HG03558 (cell line): ENCODE data around the gene TMPRSS11B.
A peak's percentile ranks its signal among the peaks of the same experiment; 100 is the strongest.
"Not testable (repeated sequence)": the region's sequence is repeated elsewhere in the genome, so short reads cannot be mapped to it uniquely, and the experiment has no call there.

Experiments used
- ATAC-seq: cut with Tn5 transposase; IDR thresholded peaks from one replicate; pipeline ENCODE4 v1.9.1; 2021; ENCODE audit warnings: moderate number of reproducible peaks; ENCODE audit not compliant: unreplicated experiment; ENCODE audit errors: extremely low read depth

Gene TMPRSS11B, protein sequence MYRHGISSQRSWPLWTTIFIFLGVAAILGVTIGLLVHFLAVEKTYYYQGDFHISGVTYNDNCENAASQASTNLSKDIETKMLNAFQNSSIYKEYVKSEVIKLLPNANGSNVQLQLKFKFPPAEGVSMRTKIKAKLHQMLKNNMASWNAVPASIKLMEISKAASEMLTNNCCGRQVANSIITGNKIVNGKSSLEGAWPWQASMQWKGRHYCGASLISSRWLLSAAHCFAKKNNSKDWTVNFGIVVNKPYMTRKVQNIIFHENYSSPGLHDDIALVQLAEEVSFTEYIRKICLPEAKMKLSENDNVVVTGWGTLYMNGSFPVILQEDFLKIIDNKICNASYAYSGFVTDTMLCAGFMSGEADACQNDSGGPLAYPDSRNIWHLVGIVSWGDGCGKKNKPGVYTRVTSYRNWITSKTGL

DNA sequence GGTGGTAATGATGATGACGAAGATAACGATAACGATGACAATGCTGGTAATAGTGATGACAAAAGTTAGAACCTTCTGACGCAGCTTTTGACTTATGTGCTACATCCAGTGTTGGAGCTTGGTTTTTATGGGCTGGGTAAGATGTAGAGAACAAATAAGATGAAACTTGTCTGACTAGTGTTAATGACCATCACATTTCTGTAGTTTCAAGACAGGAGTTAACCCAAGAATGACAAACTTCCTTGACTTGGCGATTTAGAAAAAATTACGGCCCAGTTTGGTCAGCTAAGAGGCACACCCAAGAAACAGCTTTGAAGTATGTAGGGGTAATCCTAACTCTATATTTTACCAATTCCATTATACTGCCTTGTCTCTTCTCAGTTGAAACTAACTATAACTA, at the start of gene TMPRSS11B:
Gene TMPRSS11B, minus strand, starts transcription at position 101 of the 400 bp plus-strand sequence. CDS start 136 bp downstream, outside the sequence.
- ATAC-seq, result no peak

DNA sequence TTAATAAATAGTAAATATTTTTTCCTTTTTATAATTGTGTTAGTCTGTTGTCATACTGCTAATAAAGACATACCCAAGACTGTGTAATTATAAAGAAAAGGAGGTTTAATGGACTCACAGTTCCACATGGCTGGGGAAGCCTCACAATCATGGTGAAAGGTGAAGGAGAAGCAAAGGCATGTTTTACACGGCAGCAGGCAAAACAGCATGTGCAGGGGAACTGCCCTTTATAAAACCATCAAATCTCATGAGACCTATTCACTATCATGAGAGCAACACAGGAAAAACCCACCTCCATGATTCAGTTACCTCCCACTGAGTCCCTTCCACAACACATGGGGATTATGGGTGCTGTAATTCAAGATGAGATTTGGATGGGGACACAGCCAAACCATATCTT, 45.8 kb upstream of the TMPRSS11B start:
- ATAC-seq, result no peak

DNA sequence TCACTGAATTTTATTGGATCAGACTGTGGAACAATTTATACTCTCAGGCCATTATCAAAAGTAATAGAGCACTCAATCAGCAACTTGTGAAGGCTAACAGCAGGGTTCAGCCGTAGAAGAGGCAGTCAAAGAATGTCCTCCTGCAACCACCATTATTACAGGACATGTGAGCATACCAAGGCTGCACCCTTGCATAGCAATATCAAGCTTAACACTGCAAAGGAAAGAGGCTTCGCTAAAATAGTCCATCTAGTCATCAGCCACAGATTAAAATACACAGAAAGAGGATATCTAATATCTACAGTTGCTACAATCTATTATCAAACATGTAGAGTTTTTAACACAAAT, 42.9 kb upstream of the TMPRSS11B start:
- no peak for ATAC-seq

DNA sequence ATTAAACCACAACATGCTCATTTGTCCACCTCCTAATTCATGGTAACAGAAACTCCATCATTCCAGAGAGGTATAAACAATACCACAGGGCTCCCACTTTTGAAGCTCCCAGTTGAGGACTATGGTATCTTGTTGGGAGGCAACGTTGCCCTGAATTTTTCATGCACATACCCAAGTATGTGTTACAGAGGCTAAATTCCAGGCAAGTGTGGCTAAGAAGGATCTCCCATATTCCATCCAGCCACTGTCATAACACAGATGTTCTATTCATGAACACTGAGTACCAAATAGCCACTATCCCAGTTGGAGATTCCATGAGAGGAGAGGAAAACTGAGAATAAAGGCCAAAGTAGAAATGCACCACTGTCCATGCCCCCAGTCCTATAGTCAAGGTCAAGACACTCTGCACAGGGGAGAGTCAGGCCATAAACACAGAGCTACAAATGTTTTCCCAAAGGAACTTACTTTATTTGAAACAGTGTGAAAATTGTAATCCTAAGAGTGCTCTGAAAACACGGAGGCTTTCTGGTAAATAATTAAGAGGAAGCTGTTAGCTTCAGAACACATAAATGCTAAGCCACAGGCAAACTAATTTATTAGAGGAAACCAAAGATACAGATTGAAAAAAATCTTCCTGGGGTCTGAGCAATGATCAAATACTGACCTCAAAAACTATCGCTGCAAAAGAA, 42.4 kb upstream of the TMPRSS11B start:
- no peak for ATAC-seq

DNA sequence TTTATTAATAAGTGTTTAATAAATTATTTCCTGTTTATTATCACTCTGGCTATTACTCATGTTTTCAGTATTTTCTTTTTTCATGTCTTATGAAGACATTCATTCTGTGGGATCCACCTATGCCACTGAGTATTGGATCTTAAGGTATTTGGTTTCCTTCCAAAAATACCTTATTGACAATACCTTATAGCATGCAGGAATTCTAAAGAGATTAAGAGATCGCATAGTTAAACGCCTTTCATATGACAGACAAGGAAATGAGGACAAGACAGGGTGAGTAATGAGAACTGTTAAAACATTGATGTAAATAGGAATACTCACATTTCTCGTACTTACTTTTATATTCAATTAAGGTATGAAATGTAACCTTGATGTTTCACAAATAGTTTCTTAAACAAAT, 38.2 kb upstream of the TMPRSS11B start:
- ATAC-seq, result no peak

DNA sequence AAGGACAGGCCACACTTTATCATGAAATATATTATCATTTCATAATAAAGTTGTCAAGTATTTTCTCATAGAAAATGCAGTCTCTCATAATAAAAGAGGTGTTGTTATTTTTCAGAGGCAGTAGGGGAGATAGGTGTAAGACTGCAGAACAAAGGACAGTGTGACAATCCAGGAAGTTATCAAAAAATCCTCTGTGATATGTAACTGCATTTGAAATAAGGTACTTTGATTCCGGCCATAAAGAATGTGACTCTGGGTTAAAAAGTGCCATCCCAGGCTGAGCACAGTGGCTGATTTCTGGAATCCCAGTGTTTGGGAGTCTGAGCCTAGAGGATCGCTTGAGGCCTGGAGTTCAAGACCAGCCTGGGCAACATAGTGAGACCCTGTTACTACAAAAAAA, 37.6 kb upstream of the TMPRSS11B start:
- ATAC-seq, result no peak

DNA sequence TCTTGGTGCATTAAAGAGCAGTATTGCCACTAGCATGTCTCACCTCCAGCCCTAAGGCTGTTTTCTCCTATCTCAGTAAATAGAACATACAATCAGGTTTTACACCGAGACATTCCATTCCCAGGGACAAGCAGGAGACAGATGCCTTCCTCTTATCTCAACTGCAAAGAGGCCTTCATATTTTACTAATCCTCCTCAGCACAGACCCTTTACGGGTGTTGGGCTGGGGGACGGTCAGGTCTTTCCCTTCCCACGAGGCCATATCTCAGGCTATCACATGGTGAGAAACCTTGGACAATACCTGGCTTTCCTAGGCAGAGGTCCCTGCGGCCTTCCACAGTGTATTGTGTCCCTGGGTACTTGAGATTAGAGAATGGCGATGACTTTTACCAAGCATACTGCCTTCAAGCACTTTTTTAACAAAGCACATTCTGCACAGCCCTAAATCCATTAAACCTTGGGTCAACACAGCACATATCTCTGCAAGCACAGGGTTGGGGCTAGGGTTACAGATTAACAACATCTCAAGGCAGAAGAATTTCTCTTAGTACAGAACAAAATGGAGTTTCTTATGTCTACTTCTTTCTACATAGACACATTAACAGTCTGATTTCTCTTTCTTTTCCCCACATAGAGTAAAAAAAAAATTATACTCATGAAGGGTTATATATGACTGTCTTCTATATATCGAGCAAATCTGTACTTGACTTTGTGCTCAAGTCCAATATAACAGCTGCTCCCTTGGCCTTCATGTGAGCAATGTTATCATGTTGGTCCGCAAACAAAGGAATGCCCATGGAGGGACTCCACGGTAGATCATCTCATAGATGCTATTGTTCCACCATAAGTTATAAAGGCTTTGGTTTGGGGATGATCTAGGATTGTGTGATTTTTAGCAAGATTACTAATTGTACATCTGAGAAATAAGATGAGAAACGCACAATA, 36.6 kb upstream of the TMPRSS11B start:
- ATAC-seq, result not testable (repeated sequence)

DNA sequence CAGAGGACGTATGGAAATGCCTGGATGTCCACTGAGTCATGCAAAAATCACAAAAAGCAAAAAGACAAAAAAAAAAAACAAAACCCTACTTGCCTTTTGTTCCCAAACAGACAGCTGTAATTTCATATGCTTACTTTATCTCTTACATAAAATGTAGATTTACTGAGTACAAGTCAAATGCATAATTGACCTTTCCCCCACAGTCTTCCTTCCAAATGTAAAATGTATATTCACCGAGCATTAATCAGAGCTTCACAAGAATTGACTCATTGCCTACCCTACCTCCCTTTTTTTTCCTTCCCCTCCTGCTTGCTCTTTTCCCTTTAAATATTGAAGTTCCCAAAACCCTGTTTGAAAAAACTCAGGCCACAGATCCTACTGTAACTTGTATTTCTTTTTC, 32.5 kb upstream of the TMPRSS11B start:
- ATAC-seq, result no peak

DNA sequence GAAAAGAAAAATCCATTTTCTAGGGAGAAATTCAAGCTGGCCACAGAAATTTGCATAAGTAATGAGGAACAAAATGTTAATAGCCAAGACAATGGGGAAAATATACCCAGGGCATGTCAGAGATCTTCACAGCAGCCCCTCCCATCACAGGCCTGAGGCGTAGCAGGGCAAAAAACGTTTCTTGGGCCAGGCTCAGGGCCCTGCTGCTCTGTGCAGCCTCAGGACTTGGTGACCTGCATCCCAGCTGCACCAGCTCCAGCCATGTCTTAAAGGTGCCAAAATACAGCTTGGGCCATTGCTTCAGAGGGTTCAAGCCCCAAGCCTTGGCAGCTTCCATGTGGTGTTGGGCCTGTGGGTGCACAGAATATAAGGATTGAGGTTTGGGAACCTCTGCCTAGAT, 32.1 kb upstream of the TMPRSS11B start:
- ATAC-seq, result no peak

DNA sequence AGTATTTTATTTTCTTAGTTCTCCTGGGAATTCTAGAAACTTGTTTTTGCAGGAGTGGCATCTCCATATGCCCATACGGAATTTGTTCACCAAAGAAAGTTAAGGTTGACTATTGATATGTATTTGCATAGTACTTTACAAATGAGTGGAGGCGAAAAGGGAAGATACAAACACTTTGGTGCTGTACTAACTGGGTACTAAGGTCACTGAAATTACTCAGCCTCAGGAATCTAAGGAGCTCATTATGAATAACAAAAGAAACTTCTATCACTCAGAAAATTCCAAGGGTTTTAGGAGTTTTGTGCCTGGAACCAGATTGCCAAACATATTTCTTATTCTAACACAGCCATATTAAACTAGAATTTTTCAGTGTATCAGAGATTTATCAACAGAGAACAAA, 27.4 kb upstream of the TMPRSS11B start:
- no peak for ATAC-seq

DNA sequence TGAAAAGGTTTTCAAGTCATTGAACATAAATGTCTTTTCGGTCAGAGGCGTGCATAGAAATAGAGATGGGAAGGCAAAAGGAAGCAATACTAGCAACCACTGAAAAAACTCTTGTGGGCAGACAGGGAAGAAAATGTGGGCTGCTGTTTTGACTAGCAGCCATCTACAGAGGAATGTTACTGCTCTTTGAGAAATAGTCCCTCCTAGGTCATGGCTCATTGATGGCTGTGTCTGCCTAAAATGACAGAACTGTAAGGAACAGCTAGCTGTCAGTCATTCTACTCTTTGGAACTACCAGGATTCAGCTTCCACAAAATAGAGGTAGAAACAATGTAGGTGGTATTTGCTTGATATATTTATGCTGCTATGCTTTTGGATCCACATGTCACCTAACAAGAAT, 26.9 kb upstream of the TMPRSS11B start:
- ATAC-seq, result no peak

DNA sequence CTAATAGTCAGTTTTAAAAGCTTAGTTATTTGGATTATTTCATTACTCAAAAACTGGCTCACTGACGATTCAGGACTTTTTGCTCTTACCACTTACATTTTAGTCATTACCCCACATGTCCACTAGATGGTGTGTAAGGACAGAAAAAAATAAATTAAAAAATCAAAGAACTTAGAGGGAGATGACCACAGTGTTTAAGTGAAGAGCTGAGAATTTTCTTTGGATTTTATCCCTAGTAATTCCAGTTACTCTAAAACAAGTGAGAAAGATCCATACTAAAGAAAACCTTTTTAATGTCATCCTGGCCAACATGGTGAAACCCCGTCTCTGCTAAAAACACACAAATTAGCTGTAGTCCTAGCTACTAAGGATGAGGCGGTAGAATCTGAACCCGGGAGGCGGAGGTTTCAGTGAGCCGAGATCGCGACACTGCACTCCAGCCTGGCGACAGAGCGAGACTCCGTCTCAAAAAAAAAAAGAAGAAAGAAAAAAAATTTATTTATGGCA, 26.4 kb upstream of the TMPRSS11B start:
- ATAC-seq, result no peak

DNA sequence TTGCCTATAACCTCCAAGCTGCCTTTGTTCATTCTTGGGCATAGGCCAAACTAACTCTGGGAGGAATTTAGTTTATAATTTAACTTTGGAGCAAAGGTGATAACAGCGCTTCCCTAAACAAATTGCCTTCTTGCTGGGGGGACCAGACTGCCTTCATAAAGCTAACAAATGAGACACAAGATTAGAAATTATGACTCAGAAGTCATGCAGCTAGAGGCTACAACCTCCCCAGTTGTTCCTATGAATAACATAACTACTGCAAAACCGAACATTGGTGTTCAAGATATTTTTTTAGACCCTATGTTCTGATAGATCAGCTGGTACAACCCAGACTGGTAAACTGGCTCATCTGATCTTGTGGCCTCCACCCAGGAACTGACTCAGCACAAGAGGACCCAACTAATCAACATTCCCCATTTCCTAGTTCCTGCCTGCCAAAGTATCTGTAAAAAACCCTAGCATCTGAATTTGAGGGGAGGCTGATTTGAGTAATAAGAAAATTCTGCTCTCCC, 22.0 kb upstream of the TMPRSS11B start:
- no peak for ATAC-seq

DNA sequence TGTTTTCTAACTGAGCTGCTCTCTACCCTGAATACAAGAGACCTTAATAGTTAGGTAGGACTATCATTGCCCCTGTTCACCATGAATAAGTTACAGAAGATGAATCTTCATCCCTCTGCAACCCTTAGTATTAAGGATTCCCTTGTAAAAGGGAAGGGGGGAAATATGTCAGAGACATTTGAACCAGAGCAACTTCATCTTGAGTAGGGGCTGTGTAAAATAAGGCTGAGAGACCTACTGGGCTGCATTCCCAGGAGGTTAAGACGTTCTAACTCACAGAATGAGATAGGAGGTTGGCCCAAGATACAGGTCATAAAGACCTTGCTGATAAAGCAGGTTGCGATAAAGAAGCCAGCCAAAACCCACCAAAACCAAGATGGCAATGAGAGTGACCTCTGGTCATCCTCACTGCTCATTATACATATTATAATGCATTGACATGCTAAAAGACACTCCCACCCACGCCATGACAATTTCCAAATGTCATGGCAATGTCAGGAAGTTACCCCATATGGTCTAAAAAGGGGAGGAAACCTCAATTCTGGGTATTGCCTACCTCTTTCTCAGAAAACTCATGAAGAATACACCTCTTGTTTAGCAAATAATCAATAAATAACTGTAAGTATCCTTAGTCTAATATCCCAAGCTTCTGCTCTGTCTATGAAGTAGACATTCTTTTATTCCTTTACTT, 19.5 kb upstream of the TMPRSS11B start:
- ATAC-seq, result no peak

DNA sequence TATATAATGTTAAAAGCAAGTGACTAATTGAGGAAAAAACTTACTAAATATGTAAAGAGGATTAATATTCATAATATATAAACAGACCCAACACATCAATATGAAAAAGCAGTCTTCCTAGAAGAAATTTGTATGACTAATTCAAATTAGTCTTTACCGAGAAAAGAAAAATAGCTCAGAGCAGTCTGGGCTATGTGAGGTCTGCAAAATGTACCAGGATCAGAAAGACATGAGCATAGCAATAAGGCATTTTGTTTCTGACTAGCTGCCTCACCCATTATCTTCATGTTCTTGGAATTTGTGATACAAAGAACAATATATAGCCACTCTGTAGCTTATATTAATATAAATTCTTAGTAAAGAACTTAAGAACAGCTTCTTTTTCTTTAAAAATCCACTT, 13.7 kb upstream of the TMPRSS11B start:
- no peak for ATAC-seq

DNA sequence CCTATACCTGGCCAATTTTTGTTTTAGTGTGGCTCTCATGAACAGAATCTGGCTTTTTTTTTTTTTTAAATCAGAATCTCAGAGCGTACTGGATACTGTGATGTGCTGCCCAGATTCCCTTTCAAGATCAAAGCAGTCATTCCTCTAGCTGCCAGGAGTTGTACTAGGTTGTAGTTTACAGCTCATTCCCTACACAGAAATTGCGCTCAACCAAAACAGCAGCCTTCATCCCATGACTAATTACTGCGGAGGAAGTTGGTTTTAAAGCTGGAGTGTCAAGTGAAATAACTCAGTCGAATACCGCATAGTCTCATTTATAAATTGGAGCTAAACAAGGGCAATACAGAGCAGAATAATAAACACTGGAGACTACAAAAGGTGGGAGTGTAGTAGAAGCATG, 12.2 kb upstream of the TMPRSS11B start:
- ATAC-seq, result no peak

DNA sequence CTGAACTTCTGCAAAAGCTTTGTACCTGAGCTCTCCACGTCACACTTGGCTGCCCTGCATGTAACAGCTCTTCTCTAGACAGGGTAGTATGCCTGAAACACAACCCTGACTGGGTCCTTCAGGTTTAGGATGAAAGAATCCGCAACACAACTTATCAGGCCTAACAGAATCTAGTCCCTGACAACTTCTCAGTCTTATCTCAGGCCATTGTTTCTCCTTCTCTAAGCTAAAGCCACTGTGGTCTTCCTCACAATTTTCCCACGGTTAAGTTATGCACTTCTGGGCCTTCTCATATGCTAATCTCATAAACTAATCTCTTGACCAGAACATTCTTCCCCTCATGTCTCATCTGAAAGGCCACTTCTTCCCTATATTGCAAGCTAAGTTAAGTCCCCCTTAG, 10.8 kb upstream of the TMPRSS11B start:
- no peak for ATAC-seq

DNA sequence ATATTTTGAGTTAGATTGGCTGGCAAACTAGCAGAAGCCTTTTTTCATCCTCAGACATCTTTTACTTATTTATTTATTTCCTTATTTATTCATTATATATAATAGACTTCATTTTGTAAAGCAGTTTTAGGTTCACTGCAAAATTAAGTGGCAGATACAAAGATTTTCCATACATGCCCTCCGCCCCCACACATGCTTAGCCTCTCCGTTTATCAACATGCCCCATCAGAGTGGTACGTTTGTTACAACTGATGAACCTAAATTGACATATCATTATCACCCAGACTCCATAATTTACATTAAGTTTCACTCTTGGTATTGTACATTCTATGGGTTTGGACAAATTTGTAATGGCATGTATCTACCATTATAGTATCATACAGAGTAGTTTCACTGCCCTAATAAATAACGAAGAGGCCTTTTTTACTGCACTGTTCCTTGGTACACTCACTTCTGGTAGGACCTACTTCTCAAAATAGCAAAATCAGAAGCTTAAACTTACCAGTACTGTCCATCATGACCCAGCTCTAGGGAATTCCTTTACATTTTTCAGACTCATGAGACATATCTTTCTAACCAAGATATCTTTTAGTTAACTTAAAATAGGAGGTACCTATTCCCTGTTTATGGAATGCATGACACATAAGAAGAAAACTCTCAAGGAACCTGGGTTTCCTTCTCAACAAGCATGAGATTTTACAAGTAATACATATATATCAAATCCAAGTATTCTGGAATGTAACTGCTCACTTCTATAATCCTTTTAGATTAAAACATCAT, 4.8 kb upstream of the TMPRSS11B start:
- no peak for ATAC-seq

DNA sequence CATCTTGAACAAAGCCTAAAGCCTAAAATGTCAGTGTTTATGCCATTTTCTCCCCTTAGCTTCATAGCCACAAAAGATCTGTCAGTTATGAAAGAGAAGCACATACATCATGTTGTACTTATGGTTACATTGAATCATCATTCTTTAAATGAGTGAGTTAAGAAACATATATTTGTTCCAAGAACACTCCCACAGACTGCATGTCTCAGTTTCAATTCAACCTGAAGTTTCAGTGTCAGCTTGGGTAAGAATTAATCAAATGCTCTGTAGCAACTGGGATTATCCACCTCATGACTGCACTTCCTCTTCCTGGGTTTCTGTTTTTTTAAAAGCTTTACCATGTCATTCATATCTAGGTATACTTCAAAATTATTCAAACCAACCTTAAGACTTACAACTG, 3.9 kb upstream of the TMPRSS11B start:
- ATAC-seq, result peak; percentile 86
